ENCODE data around the gene EHBP1L1. TPM values are rescaled to one million over a fixed set of nuclear protein-coding genes. Genes with fewer than 3 reads are reported as not detected.
A peak's percentile ranks its signal among the peaks of the same experiment; 100 is the strongest.

The EHBP1L1 gene
- total RNA-seq, 1 donor from 2014 or later, result 57.3 TPM

DNA sequence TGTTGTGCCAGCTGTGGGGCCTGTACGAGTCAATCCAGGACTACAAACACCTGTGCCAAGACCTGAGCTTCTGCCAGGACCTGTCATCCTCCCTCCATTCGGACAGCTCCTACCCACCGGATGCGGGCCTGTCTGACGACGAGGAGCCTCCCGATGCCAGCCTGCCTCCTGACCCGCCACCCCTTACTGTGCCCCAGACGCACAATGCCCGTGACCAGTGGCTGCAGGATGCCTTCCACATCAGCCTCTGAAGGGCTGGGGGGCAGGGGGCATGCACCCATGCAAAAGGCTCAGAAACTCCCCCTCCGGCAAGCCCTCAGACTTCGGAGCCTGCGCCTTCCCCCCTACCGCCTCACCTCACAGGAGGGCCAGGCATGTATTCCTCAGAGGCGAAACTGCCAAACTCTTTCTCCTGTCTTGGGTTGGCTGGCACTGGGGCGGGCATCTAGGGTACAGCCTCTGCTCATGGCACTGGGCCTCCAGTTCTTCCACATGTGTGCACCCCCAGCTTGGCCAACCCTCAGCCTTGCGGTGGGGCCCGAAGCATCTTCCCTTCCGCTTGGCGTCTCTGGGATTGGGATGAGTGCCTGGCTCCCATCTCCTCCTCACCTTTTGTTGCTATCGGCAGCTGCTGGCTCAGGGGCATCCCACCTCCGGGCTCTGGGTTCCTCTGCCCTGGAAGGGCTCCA, 2.3 kb upstream of the EHBP1L1 start:
- DNase-seq (peak; percentile 49), ATAC-seq (no peak)
- intact Hi-C loops (cut with micrococcal nuclease), result no loop called here

DNA sequence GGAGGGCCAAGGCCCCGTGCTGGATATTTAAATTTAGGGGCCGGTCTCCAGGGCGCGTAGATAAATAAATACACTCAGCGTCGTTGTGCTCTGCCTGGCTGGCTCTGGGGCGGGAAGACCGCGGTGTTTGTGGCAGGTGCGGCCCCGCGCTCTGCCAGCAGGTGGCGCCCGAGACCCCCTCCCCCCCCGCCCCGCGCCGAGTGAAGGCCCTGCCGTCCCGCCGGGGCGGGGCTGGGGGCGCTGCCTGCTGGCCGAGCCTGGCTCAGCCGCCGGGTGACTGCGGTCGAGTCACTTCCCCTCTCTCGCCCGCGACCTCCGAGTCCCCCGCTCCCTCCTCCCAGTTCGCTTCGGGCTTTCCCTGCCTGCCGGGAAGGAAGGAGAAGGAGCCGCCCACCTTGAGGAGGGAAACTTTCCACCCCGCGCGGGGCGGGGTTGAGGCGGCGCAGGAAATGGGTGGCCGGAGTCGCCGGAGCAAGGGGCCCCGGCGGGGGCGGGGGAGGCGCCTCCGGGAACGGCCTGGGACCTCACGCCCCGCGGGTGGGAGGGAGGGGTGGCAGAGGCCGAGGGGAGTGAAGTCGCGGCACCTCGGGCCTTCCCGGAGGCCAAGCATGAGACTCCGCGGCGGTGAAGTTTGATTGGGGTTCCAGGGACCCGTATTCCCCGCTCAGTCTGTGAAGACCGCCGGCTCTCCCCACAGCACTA, 1.6 kb upstream of the EHBP1L1 start:
- peak; percentile 95 for DNase-seq
- intact Hi-C loops (cut with micrococcal nuclease), result no loop called here
- peak; percentile 56 for ATAC-seq

DNA sequence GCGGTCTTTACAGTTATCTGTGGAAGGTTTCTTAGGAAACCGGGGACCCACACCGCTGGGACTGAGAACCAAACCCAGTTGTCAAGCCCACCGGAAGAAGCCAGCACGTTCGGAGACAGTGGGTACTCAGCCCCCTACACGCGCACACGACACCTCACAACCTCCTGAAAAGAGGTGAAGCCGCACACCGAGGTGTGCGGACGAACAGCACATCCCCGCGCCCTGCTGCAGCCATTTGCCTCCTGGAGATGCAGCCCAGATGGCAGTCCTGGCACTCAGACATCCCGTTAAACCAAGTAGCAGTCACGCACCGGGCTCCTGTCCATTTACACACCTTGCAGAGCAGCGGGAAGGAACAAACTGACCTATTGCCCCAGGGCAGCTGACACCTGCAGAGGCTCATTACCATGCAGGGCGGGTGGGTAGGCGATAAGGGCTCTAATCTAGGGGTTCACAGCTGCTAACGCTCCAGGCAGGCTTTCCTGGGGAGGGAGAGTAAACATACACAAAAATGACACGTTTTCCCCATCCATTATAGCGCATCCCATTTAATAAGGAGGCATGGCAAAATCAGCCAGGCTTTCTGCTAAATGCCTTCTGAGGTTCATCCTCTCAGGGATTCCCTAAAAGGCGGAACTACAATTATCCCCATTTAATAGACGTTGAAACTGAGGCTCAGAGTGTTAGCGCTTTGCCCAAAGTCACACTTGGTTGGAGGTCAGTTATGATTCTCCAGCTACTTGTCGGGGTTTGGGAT, 864 bp upstream of the EHBP1L1 start:
- intact Hi-C loops (cut with micrococcal nuclease), result no loop called here
- ATAC-seq (no peak), DNase-seq (peak; percentile 44)

DNA sequence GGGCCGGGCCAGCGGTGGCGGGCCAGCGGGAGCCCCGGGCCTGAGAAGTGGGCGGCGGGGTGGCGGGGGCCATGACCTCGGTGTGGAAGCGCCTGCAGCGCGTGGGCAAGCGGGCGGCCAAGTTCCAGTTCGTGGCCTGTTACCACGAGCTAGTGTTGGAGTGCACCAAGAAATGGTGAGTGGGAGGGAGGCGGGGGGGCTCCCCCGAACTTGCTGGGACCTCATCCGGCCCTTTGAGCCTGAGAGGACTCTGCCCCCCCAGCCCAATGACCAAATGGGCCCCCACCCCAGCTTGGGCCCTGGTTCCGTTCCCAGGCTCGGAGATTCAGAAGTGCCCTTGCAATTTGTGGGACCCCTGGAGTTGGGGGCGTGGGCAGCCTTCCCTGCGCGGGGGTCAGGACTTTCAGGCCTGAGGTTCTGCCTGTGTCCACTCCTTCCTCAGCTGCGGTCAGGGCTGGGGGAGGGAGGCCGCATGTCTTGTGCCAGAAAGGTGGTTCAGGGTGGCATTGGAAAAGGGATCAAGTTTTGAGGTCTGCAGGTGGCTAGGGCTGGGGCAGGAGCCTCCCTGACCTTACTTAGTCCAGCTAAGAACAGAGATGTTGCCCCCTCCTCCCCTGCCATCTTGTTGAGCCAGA, 496 bp downstream of the EHBP1L1 start:
- intact Hi-C loops (cut with micrococcal nuclease), result no loop called here
- DNase-seq (no peak), ATAC-seq (no peak)

DNA sequence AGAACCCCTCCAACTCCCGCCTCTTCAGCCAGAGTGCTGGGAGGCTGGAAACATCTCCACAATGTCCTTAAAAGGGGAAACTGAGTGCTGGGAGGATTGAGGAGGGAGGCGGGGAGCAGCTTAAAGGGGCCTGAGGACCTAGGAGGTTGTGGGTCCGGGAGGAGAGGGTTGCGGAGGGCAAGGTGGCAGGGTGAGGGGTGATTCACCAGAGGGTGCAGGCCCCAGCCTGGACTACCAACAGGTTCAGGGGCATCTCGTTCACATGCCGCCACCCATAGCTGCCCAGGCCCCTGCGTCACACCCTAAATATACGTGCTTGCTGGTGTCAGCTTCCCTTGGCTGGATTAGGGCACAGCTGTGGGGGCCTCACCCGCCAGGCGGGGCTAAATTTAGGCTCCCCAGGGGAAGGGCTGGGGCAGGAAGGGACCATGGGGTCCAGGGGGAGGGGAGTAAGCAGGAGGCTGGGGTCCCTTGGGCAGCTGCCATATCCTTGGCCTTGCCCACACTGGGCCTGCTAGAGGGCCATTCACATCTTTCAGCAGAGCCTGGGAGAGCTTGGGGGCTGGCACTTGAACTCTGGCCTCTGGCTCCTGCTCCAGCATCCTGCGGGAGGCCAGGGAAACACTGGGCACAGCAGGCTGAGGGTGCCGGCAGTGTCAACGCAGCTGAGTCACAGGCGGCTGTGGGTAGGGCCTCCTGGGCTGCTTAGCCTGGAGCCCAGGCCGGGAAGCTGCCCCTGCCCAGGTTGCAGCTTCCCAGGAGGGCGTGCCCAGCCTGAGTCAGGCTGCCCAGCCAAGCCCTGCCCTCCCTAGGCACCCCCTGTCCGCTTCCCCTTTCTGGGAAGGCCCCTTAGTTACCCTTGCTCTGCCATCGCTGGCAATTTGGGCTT, 1.3 kb downstream of the EHBP1L1 start:
- peak; percentile 43 for ATAC-seq

DNA sequence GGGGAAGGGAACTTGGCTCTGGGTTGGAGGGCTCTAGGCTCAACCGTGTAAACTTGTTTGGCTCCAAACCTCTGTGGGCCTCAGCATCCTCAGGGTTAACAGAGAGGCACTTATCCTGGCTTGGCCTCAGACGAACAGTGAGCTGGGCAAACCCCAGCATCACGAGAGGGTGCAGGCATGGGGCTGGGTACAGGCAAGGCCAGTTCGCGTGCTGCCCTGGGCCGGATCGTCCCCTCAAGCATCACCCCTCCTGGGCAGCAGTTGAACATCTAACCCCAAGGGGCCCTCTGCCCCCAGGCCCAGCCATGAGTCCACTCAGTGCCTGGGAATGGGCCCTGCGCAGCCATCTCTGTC, 1.9 kb downstream of the EHBP1L1 start:
- intact Hi-C loops (cut with micrococcal nuclease), result no loop called here
- peak; percentile 0 for ATAC-seq
- DNase-seq, result no peak

More for the DNA sequence above, 1.3 kb downstream of the EHBP1L1 start:
- peak; percentile 74 for DNase-seq
- intact Hi-C loops (cut with micrococcal nuclease), result no loop called here

DNA sequence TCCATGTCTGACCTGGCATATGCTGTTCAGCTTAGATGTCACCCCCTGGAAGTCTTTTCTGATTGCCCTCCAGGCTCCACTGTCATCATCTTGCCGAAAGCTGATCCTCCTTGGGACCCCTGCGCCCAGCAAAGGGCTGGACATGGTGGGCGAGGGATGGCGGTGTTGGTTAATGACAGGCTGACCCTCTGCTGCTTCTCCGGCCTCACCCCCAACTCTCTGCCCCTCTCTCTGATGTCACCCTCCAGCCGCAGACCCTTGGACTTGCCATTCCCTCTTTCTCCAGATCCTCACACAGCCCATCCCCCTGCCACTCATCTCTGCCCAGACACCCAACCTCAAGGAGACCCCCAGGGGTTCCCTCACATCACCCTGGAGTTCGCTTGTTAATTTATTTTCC, 2.3 kb downstream of the EHBP1L1 start:
- ATAC-seq, result no peak
- no peak for DNase-seq
- intact Hi-C loops (cut with micrococcal nuclease), result no loop called here

DNA sequence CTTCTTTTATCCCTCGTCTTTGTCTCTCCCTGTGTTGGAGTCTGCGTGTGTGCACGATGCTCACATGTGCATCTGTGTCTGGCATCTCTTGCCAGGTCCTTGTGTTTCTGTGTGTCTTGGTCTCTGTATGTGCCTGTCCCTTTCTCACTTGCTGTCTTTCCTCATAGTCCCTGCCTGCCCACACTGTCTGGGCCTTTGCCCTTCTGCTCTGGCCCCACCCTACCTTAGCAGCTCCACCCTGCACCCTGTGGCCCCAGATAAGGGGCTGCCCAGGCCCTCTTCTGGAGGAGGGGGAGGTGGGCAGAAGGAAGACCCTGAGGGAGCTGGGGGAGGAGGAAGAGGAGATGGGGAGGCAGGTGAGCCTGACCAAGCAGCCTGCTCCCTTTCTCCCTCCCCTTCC, 2.8 kb downstream of the EHBP1L1 start:
- DNase-seq (no peak), ATAC-seq (no peak)
- intact Hi-C loops (cut with micrococcal nuclease), result no loop called here

DNA sequence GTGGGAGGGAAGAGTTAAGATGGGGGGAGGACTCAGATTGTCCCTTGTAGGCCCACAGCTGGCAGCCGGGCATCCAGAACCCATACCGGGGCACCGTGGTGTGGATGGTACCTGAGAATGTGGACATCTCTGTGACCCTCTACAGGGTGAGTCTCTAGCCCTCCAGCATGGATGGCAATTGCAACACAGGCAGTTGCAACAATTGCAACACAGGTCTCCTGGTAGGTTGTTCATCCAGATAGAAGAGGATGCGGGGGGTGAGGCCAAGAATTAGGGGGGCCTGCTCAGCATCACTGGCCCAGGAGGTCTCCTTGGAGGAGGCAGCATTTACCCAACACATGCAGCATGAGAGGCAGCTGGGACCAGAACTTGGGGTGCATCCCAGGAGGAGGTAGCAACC, 3.4 kb downstream of the EHBP1L1 start:
- intact Hi-C loops (cut with micrococcal nuclease), result no loop called here
- ATAC-seq (no peak), DNase-seq (no peak)

DNA sequence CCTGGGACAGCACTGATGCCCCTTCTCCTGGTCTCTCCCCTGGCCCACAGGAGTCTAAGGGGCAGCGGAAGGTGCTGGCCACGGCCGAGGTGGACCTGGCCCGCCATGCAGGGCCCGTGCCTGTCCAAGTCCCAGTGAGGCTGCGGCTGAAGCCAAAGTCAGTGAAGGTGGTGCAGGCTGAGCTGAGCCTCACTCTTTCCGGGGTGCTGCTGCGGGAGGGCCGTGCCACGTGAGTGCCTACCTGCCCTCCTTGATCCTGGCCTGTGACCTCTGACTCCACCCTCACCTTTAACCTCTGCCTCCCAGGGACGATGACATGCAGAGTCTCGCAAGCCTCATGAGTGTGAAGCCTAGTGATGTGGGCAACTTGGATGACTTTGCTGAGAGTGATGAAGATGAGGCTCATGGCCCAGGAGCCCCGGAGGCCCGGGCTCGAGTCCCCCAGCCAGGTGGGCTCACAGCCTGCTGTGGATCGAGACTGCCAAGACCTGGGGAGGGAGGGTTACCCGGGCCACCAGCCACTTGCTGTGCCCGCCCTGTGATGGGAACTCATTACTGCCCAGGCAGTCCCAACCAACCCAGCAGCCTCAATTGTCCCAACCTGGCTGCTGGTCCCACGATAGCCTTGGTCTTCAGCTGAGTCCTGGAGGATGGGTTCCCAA, 4.3 kb downstream of the EHBP1L1 start:
- DNase-seq, result no peak
- no peak for ATAC-seq

DNA sequence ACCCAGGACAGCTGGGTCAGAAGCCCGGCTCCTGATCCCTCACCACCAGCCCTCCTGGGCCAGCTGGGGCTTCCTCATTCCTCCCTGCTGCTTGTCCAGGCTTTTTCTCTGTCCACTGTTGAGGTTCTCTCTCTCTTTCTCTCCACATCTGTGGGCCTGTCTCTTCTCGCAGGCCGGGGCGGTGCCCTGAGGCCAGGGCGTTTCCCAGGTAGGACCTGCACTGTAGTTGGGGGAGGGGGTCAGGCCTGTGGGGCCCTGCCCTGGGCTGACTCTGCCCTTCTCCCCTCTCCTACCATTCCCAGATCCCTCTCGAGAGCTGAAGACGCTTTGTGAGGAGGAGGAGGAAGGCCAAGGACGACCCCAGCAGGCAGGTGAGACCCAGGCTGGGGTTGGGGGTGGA, 4.9 kb downstream of the EHBP1L1 start:
- DNase-seq, result no peak
- ATAC-seq, result no peak
- intact Hi-C loops (cut with micrococcal nuclease), result no loop called here

More for the DNA sequence above, 4.3 kb downstream of the EHBP1L1 start:
- intact Hi-C loops (cut with micrococcal nuclease), result no loop called here

DNA sequence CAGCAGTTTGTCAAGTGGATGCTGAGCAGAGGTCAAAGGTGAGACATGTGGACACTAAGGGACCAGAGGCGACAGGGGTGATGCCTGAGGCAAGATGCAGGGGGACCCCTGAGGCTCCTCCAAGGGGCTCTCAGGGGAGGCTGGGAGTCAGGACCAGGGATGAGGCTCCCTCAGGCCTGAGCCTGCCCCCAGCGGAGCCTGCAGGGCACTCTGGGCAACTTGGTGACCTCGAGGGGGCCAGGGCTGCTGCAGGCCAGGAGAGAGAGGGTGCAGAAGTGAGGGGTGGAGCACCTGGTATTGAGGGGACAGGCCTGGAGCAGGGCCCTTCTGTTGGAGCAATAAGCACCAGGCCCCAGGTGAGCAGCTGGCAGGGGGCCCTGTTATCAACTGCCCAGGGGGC, 6.1 kb downstream of the EHBP1L1 start:
- intact Hi-C loops (cut with micrococcal nuclease), result no loop called here
- ATAC-seq, result no peak
- no peak for DNase-seq

DNA sequence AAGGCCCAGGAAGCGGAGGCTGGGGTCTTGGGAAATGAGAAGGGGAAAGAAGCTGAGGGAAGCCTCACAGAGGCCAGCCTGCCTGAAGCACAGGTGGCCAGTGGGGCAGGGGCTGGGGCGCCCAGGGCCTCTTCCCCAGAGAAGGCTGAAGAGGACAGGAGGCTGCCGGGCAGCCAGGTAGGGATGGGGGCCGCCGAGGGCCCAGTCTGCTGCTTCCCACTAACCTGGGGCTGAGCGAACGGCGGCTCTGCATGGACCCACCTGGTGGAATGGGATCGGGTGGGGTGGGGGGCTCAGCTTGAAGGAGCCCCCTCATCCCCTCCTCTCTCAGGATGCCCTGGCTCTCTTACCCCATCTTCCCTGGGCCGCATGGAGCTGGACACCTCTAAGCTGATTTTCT, 7.7 kb downstream of the EHBP1L1 start:
- no peak for DNase-seq
- intact Hi-C loops (cut with micrococcal nuclease), result no loop called here
- no peak for ATAC-seq

DNA sequence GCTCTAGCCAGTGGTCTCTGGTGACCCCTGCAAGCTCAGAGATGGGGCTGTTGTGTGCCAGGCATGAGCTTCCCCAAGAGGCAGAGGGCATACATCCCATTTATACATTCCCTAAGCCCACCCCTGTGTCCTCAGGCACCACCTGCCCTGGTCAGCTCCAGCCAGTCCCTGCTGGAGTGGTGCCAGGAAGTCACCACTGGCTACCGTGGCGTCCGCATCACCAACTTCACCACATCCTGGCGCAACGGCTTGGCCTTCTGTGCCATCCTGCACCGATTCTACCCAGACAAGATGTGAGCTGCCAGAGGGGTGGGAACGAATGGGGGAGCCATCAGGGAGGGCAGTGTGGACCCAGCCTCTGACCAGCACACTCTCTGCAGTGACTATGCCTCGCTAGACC, 8.3 kb downstream of the EHBP1L1 start:
- no peak for ATAC-seq
- intact Hi-C loops (cut with micrococcal nuclease), result no loop called here
- no peak for DNase-seq

DNA sequence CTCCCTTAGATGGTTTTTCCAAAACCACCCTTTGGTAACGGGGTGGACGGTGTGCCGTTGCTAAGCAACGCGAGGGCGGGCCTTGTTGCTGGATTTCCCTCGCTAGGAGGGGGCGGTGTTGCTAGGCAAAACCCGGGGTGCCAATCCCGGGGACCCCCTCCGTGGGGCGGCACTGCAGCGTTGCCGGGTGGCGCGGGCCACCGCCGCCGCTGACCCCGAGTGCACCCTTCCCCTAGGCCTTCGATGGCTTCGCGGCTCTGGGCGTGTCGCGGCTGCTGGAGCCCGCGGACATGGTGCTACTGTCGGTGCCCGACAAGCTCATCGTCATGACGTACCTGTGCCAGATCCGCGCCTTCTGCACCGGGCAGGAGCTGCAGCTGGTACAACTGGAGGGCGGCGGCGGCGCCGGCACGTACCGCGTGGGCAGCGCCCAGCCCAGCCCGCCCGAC, 8.9 kb downstream of the EHBP1L1 start:
- no peak for DNase-seq
- intact Hi-C loops (cut with micrococcal nuclease), result no loop called here
- ATAC-seq, result no peak

DNA sequence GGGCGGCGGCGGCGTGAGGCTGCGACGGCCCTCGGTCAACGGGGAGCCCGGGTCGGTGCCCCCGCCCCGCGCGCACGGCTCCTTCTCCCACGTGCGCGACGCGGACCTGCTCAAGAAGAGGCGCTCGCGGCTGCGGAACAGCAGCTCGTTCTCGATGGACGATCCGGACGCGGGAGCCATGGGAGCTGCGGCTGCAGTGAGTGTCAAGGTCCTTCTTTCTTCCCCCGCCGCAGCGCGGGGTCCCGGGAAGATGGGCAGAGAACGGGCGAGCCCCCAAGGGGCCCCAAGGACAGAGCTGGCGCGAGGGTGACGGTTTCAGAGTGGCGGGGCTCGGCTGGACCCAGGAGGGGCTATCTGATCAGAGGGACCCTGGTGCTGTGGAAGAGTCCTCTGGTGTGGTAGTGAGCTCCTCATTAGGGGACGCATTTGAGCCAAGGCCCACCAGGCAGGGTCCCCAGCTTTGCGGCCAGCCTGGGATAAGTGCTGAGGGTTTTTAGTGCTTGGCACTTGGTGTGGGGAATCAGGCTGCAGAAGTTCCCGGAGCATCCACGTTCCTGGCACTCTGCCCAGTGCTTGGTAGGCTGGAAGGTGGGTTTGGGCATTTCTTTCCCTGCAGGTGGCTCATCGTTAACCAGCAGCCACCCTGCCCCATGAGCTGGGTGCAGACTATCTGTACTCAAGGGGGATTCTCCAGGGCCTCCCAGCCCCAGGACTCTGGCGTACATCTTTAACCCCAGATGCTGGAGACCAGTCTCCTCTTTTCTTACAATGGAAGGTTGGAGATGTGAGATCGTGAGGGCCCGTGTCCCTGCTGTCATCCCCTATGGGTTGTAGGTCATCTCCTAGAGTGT, 9.8 kb downstream of the EHBP1L1 start:
- intact Hi-C loops (cut with micrococcal nuclease), result no loop called here
- DNase-seq (peak; percentile 48), ATAC-seq (no peak)

DNA sequence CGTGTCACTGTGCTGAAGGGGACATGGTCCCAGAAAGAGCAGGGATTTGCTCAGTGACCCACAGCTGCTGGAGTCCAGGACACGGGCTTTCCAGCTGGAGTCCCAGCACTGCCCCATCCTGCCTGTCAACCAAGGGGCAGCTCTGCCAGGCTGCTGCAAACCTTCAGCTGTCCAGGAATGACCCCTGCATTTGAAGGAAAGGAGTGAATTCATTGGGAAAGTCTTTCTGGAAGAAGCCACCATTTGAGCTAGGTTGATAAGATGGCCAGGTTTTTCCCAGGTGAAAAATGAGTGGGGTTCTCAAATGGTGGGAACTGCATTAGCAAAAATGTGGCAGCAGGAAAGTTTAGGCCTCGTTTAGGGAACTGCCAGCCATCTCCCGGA, 10.4 kb downstream of the EHBP1L1 start:
- ATAC-seq, result no peak
- intact Hi-C loops (cut with micrococcal nuclease), result no loop called here

DNA sequence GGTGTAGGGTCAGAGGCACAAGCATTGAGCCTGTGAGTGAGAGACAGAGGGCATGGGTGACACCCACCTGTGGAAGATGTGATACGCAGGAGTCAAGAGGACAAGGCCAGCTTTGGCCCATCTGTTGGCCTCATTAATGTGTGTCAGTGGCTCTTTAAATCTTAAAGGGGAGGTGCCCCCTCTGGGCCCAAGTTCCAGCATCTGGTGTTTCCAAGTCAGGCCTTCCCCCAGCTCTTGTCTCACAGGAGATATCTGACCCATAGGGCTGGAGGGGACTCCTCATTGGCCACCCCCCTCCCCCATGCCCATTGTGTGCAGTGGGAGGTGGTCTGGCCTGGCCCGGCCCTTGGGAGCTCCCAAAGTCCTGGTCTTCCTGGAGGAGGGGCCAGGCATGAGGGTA, 10.8 kb downstream of the EHBP1L1 start:
- intact Hi-C loops (cut with micrococcal nuclease), result no loop called here
- ATAC-seq (peak; percentile 33), DNase-seq (peak; percentile 57)

More for the DNA sequence above, 10.4 kb downstream of the EHBP1L1 start:
- DNase-seq, result no peak

Data from left ventricle myocardium superior (tissue), 1 donor.